ENCODE data around the gene C10orf62.

DNA sequence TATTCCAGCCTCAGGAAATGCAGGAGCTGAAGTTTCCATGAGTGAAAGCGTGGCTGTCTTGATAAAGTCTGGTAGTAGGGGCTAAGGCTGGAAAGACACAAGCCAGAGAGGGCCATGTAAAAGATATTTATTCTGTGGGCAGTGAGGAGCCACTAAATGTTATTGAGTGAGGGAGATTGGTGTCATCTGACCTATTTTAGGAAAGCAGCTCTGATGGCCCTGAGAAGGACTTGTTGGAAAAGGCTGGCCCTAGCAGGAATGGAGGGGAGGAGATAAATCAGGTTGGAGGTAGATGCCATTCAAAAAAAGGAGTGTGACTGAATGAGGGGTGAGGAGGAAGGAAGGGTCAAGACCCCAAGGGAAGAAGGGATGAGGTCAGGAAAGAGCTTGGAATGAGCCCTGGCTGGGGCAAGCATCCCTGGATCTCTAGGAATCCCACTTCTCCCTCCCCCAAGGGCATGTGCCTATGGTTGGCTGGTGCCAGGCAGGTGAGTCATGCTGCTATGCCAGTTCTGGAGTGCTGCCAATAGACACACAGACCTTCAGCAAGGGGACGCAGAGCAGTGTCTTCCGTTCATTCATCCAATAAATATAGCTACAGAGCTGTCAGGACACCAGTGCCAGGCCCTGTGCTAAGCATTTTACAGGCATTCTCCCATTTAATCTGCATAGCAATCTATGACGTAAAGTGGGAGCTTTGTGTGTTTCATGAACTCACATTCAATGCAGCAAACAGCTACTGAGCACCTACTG, 15.0 kb upstream of the C10orf62 start:
- TF ChIP-seq, protein P1, sequence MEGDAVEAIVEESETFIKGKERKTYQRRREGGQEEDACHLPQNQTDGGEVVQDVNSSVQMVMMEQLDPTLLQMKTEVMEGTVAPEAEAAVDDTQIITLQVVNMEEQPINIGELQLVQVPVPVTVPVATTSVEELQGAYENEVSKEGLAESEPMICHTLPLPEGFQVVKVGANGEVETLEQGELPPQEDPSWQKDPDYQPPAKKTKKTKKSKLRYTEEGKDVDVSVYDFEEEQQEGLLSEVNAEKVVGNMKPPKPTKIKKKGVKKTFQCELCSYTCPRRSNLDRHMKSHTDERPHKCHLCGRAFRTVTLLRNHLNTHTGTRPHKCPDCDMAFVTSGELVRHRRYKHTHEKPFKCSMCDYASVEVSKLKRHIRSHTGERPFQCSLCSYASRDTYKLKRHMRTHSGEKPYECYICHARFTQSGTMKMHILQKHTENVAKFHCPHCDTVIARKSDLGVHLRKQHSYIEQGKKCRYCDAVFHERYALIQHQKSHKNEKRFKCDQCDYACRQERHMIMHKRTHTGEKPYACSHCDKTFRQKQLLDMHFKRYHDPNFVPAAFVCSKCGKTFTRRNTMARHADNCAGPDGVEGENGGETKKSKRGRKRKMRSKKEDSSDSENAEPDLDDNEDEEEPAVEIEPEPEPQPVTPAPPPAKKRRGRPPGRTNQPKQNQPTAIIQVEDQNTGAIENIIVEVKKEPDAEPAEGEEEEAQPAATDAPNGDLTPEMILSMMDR (IDR thresholded peaks at IDR 0.05) = no peak
- no peak for TF ChIP-seq POLR2A (IDR thresholded peaks at IDR 0.05)

All from lower leg skin (tissue), 3 donors.